GM12878 (cell line): ENCODE data around the gene SPIRE1. TPM values are rescaled to one million over a fixed set of nuclear protein-coding genes. Genes with fewer than 3 reads are reported as not detected.

Experiments used
- ATAC-seq: fragments of 200-7000 bp; cut with Tn5 transposase; 3 replicates; pipeline ENCODE4 v1.9.1; 2020; ENCODE audit warnings: mild to moderate bottlenecking, moderate library complexity
- BruUV-seq: library from RNA; stranded (reverse); fragments of 400-500 nt; replicated peaks from 2 replicates; lab custom pipeline; 2021; lab: Mats Ljungman, UMichigan
- CTCF ChIA-PET: fragments of 300-600 bp; sonication (Branson Sonifier 250); formaldehyde crosslinking; extraction: SDS; loops from one replicate; lab custom pipeline; 2021; ENCODE audit warnings: inconsistent platforms; lab: Yijun Ruan, JAX
- POLR2A ChIA-PET: fragments of 350-600 bp; formaldehyde crosslinking; extraction: SDS; loops from one replicate; lab custom pipeline; 2021; ENCODE audit warnings: inconsistent platforms; lab: Charles Lee
- RAD21 ChIA-PET: fragments of 300-600 bp; sonication (Branson Sonifier 250); formaldehyde crosslinking; loops from one replicate; lab custom pipeline; 2023; ENCODE audit warnings: antibody characterized with exemption; ENCODE audit not compliant: unreplicated experiment; lab: Charles Lee
- SMC1A ChIA-PET: fragments of 300-600 bp; sonication (Branson Sonifier 250); formaldehyde crosslinking; loops from one replicate; lab custom pipeline; 2023; ENCODE audit not compliant: unreplicated experiment, uncharacterized antibody; lab: Charles Lee
- DNase-seq: peaks from one replicate; pipeline ENCODE4 v3.0.0-alpha.2; 2011; ENCODE audit warnings: low read depth, low spot score
- FAIRE-seq: peaks from 3 replicates; lab custom pipeline; 2011; peaks lifted over from hg19 to GRCh38; lab: Jason Lieb, UNC
- H2AFZ ChIP-seq: 2 replicates; pipeline ENCODE4 v1.6.0; 2011; ENCODE audit warnings: low read depth, low read length, control low read depth; ENCODE audit not compliant: control insufficient read depth
- H3K27ac ChIP-seq: 2 replicates; pipeline ENCODE4 v1.5.1; 2011; ENCODE audit warnings: control low read depth; ENCODE audit not compliant: control insufficient read depth, insufficient read depth
- H3K27me3 ChIP-seq, 2 experiments: replicated peaks in 1 of 2; 2 replicates each; pipeline versions ENCODE4 v1.6.0 to v1.6.1; 2011; ENCODE audit warnings: low read length in 1 of 2; ENCODE audit not compliant: control insufficient read depth in 2 of 2, insufficient read depth in 2 of 2
- H3K36me3 ChIP-seq, 2 experiments: 2 replicates each; pipeline ENCODE4 v1.5.1; 2011; ENCODE audit warnings: low read length in 1 of 2; ENCODE audit not compliant: control insufficient read depth in 2 of 2, insufficient read depth in 2 of 2
- H3K4me1 ChIP-seq: 2 replicates; pipeline ENCODE4 v1.6.1; 2011; ENCODE audit warnings: mild to moderate bottlenecking, low read length, moderate library complexity, mixed read lengths; ENCODE audit not compliant: control insufficient read depth, insufficient read depth
- H3K4me2 ChIP-seq: 2 replicates; pipeline ENCODE4 v1.6.0; 2011; ENCODE audit warnings: control low read depth; ENCODE audit not compliant: control insufficient read depth, insufficient read depth
- H3K4me3 ChIP-seq: fragments of 200-600 bp; sonication (generic); 2 replicates; pipeline ENCODE4 v1.5.1; 2016
- H3K79me2 ChIP-seq: 2 replicates; pipeline ENCODE4 v1.6.0; 2011; ENCODE audit warnings: low read length; ENCODE audit not compliant: control insufficient read depth, insufficient read depth
- H3K9ac ChIP-seq: 2 replicates; pipeline ENCODE4 v1.8.0; 2011; ENCODE audit warnings: low read length, control low read depth, mixed read lengths; ENCODE audit not compliant: control insufficient read depth, insufficient read depth
- H3K9me3 ChIP-seq: replicated peaks from 3 replicates; pipeline ENCODE4 v1.5.1; 2011; ENCODE audit warnings: mild to moderate bottlenecking, low read length; ENCODE audit not compliant: control insufficient read depth, insufficient read depth
- H4K20me1 ChIP-seq: 2 replicates; pipeline ENCODE4 v1.6.0; 2011; ENCODE audit not compliant: control insufficient read depth, insufficient read depth
- JUNB ChIP-seq: IDR thresholded peaks from 2 replicates; pipeline ENCODE4 v1.6.1; 2016; ENCODE audit warnings: antibody characterized with exemption, mild to moderate bottlenecking
- NFIC ChIP-seq: IDR thresholded peaks from 2 replicates; pipeline ENCODE4 v1.6.1; 2012; ENCODE audit warnings: low read depth, mild to moderate bottlenecking, inconsistent platforms, low read length, moderate library complexity
- TCF3 ChIP-seq: IDR thresholded peaks from 2 replicates; pipeline ENCODE4 v1.6.1; 2012; ENCODE audit warnings: low read depth, mild to moderate bottlenecking, low read length, borderline replicate concordance; ENCODE audit not compliant: insufficient read depth
- WGBS: methylation state at CpG from one replicate; pipeline ENCODE4 v1.1.6; 2016; ENCODE audit warnings: low lambda C conversion rate; ENCODE audit not compliant: insufficient replicate concordance, insufficient coverage; ENCODE audit errors: missing lambda C conversion rate; 5-methylcytosine and 5-hydroxymethylcytosine counted together
- in situ Hi-C: fragments of 300-500 bp; cut with MboI; formaldehyde crosslinking; loops from 9 replicates; pipeline ENCODE4 v1.14.3; 2018; ENCODE audit warnings: mixed read lengths
- intact Hi-C: fragments of 100-400 bp; cut with micrococcal nuclease; formaldehyde crosslinking; loops from one replicate; pipeline ENCODE4 v1.14.2; 2022; ENCODE audit not compliant: unreplicated experiment
- polyA plus RNA-seq, 11 experiments: library from polyadenylated mRNA; depleted of rRNA in 4 of 11; unstranded in 6 of 11; stranded (reverse) in 5 of 11; fragments of >200 nt; fragmentation: Nextera tagmentation in 4 of 11; fragmentation: Illumina TruSeq in 1 of 11; extraction: Ambion mirVana in 4 of 11; extraction: Trizol in 1 of 11; gene quantifications; 1 replicate in 1 of 11; 2 replicates in 10 of 11; pipeline versions ENCODE4 v1.2.1 to v1.2.3, GENCODE V29; 2011 to 2016; ENCODE audit warnings: inconsistent platforms in 2 of 11, missing spikeins in 2 of 11, low read depth in 1 of 11
- total RNA-seq, 4 experiments: library from RNA; depleted of rRNA in 3 of 4; stranded (reverse); fragments of >200 nt in 3 of 4; fragmentation: Illumina TruSeq in 1 of 4; extraction: Trizol in 1 of 4; gene quantifications; 2 replicates each; pipeline versions ENCODE4 v1.2.1 to v1.2.3, GENCODE V29; 2013 to 2021
- TF ChIP-seq, protein P1 (sequence below): fragments of 450-650 bp; IDR thresholded peaks from 2 replicates; pipeline ENCODE4 v1.6.1; 2016; ENCODE audit warnings: mild to moderate bottlenecking, moderate library complexity, borderline replicate concordance

SPIRE1 gene
- total and polyA plus RNA-seq, 10 of the 15 experiments (the other 5 are each of a cell fraction or from before 2014, with no cell fraction given) = 0.18 to 9.2 (median 4.3) TPM

DNA sequence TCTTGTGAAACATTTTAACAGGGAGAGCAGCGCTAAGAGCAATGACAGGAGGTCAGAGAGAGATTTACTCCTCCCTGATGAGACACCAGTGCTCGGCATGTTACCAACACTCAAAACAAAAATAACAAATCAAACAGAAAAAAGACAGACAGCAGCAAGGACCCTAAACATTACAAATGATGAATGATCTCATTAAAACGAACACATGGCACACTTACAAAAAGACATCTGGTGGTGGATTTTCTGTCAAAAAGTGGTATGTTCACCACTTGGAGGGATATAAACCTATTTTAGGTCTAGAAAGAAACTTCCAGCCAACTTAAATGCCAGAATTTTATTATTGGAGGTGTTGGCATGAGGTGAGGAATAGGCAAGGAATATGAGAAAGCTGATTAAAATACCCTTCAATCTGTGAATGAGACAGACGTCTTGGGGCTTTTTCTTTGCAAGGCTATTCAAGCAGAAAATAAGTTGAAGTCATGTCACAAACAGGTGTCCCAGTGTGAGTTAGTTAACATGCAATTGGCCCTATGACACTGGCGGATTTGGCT, 137.4 kb downstream of the SPIRE1 start:
- POLR2A ChIA-PET = no interaction called here
- CTCF ChIA-PET = interaction anchor here (0.6 to 1.1 kb wide), 4 partner anchors 15 to 217 kb away, joined by 3 to 4 read pairs (median 4); no protein-coding TSS in a partner anchor
- SMC1A ChIA-PET = interaction anchor here (0.6 kb wide), 1 partner anchor 128 kb away, joined by 3 read pairs; no protein-coding TSS in a partner anchor
- in situ Hi-C loops = no loop called here
- intact Hi-C loops = no loop called here
- RAD21 ChIA-PET = no interaction called here
- ATAC-seq (no peak), DNase-seq (no peak), FAIRE-seq (no peak)
- H3K9ac ChIP-seq = no peak overlapping the region
- H3K36me3 ChIP-seq = no peaks in the 10 kb centered on the region
- H3K27ac ChIP-seq = no peak overlapping the region
- WGBS = 61% methylated on average over 5 of the region's 5 CpGs
- no peaks in the 10 kb centered on the region for H3K79me2 ChIP-seq
- no peak overlapping the region for H2AFZ ChIP-seq
- no peaks in the 10 kb centered on the region for H4K20me1 ChIP-seq
- no peak overlapping the region for H3K4me2 ChIP-seq
- no peaks in the 10 kb centered on the region for H3K9me3 ChIP-seq
- BruUV-seq = no TSS peak
- no peaks in the 10 kb centered on the region; a peak in 2 of 4 replicates for H3K27me3 ChIP-seq
- H3K4me1 ChIP-seq = no peaks in the 10 kb centered on the region
- no peak; the same call in 1 of the 2 replicates for TF ChIP-seq NFIC
- no peak for TF ChIP-seq TCF3
- TF ChIP-seq, protein P1, sequence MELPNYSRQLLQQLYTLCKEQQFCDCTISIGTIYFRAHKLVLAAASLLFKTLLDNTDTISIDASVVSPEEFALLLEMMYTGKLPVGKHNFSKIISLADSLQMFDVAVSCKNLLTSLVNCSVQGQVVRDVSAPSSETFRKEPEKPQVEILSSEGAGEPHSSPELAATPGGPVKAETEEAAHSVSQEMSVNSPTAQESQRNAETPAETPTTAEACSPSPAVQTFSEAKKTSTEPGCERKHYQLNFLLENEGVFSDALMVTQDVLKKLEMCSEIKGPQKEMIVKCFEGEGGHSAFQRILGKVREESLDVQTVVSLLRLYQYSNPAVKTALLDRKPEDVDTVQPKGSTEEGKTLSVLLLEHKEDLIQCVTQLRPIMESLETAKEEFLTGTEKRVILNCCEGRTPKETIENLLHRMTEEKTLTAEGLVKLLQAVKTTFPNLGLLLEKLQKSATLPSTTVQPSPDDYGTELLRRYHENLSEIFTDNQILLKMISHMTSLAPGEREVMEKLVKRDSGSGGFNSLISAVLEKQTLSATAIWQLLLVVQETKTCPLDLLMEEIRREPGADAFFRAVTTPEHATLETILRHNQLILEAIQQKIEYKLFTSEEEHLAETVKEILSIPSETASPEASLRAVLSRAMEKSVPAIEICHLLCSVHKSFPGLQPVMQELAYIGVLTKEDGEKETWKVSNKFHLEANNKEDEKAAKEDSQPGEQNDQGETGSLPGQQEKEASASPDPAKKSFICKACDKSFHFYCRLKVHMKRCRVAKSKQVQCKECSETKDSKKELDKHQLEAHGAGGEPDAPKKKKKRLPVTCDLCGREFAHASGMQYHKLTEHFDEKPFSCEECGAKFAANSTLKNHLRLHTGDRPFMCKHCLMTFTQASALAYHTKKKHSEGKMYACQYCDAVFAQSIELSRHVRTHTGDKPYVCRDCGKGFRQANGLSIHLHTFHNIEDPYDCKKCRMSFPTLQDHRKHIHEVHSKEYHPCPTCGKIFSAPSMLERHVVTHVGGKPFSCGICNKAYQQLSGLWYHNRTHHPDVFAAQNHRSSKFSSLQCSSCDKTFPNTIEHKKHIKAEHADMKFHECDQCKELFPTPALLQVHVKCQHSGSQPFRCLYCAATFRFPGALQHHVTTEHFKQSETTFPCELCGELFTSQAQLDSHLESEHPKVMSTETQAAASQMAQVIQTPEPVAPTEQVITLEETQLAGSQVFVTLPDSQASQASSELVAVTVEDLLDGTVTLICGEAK = no peak
- TF ChIP-seq JUNB = peak; percentile 40
- H3K4me3 ChIP-seq = no peak overlapping the region
